Measurements from ENCODE around the gene SRPK2.
"Not testable (repeated sequence)": the region's sequence is repeated elsewhere in the genome, so short reads cannot be mapped to it uniquely, and the experiment has no call there.

The SRPK2 gene

DNA sequence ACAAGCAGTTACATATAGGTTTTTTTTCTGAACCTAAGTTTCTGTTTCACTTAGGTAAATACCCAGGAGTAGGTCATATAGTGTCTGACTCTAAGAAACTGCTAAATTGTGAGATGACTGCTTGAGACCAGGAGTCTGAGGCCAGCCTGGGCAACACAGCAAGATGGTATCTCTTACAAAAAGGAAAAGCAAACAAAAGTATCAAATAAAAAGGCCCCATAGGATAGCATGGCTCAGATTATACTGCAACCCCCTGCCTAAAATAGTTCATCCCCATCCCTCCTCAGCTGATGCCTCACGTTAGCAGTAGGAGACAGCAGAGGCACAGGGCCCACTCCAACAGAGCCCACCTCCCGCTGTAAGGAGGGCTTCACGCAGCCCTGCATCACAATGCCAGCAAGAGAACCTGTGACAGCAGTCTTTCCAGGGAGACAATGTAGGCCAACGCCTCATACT, 90.3 kb downstream of the SRPK2 start:
- Histone ChIP-seq H3K9me3 (no peaks in the 10 kb centered on the region), H3K27me3 (no peaks in the 10 kb centered on the region), H3K4me1 (no peaks in the 10 kb centered on the region), H3K36me3 (no peaks in the 10 kb centered on the region), H3K4me3 (ENCODE audit: low read depth, low read length) (no peak overlapping the region)
- DNase-seq = no peak
- TF ChIP-seq, protein P1, sequence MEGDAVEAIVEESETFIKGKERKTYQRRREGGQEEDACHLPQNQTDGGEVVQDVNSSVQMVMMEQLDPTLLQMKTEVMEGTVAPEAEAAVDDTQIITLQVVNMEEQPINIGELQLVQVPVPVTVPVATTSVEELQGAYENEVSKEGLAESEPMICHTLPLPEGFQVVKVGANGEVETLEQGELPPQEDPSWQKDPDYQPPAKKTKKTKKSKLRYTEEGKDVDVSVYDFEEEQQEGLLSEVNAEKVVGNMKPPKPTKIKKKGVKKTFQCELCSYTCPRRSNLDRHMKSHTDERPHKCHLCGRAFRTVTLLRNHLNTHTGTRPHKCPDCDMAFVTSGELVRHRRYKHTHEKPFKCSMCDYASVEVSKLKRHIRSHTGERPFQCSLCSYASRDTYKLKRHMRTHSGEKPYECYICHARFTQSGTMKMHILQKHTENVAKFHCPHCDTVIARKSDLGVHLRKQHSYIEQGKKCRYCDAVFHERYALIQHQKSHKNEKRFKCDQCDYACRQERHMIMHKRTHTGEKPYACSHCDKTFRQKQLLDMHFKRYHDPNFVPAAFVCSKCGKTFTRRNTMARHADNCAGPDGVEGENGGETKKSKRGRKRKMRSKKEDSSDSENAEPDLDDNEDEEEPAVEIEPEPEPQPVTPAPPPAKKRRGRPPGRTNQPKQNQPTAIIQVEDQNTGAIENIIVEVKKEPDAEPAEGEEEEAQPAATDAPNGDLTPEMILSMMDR (IDR thresholded peaks at IDR 0.05; ENCODE audit: low read depth, low read length) = no peak

DNA sequence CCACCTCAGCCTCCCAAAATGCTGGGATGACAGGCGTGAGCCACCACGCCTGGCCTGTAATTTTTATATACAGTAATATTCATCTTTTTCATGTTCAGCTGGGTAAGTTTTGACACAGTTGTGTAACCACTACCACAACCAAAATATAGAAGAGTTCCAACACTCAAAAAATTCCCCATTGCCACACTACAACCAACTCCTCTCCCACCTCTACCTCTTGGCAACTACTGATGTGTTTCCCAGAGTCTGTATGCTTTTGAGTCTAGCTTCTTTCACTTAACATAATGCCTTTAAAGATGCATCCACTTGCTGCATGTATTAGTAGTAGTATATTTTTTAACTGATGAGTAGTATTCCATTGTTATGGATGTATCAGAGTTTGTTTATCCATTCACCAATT, 90.7 kb downstream of the SRPK2 start:
- no peaks in the 10 kb centered on the region for H3K9me3 ChIP-seq
- TF ChIP-seq, protein P1 (IDR thresholded peaks at IDR 0.05; ENCODE audit: low read depth, low read length) = no peak
- no peaks in the 10 kb centered on the region for H3K27me3 ChIP-seq
- no peaks in the 10 kb centered on the region for H3K4me1 ChIP-seq
- DNase-seq = no peak
- no peaks in the 10 kb centered on the region for H3K36me3 ChIP-seq
- H3K4me3 ChIP-seq (ENCODE audit: low read depth, low read length) = no peak overlapping the region

DNA sequence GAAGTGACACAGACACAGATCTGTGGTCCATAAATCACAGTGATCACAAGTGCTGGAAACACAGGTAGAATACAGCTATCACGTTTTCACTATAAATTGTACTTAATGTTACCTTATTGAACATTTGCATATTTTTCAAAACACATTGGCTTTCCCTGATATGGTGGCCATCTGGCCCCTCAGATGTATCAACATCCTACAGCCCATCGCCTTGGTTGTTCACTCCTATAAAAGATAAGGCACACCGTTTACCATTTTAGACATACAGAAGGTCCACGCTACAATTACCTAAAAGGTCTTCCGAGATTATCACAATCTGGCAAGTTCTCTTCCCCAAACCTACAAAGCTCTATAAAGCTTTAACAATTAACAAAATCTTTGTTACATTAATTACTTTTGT, 91.4 kb downstream of the SRPK2 start:
- Histone ChIP-seq H3K4me3 (ENCODE audit: low read depth, low read length) (no peak overlapping the region), H3K36me3 (no peaks in the 10 kb centered on the region), H3K27me3 (no peaks in the 10 kb centered on the region), H3K9me3 (no peaks in the 10 kb centered on the region), H3K4me1 (no peaks in the 10 kb centered on the region)
- no peak for DNase-seq
- TF ChIP-seq, protein P1 (IDR thresholded peaks at IDR 0.05; ENCODE audit: low read depth, low read length) = no peak

DNA sequence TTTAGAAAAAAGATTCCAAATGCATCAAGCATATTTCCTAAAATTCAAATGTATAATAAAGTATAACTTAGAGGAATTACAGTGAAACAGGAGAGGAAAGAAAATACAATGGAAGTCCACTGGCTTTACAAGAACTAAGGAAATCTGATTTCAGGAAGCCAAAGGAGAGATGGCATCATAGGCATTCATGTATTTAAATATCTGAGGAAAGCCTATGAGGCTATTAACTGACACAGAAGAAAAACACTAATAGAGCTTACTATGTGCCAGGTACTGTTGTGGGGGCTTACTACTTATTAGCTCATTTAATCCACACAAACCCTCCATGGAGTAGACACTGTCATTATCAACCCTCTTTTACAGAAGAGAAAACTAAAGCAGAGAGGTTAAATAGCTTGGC, 92.2 kb downstream of the SRPK2 start:
- H3K4me3 ChIP-seq (ENCODE audit: low read depth, low read length) = no peak overlapping the region
- H3K4me1 ChIP-seq = no peaks in the 10 kb centered on the region
- no peak for DNase-seq
- no peaks in the 10 kb centered on the region for H3K36me3 ChIP-seq
- H3K27me3 ChIP-seq = no peaks in the 10 kb centered on the region
- TF ChIP-seq, protein P1 (IDR thresholded peaks at IDR 0.05; ENCODE audit: low read depth, low read length) = no peak
- no peaks in the 10 kb centered on the region for H3K9me3 ChIP-seq

DNA sequence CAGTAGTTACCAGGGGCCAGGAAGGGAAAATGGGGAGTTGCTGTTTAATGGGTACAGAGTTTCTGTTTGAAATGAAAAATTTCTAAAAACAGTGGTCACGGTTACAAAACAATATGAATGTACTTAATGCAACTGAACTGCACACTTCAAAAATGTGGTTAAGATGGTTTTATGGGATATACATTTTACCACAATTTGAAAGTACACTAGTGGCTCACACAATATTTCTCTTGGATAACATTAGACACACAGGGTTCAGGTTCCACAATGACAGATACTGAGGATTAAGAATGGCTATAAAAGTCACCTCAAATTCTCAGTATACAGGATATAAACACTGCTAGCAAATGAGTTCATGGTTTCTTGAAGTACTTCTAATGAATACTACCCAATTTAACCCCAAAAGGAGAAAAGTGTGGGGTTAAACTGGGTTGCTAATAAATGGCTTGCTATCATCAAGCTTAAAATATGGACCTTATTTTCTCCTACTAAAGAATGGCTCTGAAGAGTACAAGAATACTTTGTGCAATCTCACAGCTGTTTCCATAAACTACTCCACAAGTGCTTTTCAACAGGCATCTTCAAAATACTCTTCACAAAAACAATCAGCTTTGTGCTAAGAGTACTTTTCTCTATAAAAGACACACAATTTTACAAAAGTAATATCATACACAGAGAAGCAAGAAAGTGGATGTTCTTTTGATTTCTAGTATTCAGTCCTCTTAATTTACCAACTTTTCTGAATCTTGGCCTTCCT, 92.9 kb downstream of the SRPK2 start:
- no peak for DNase-seq
- Histone ChIP-seq H3K4me1 (no peaks in the 10 kb centered on the region), H3K27me3 (no peaks in the 10 kb centered on the region), H3K36me3 (no peaks in the 10 kb centered on the region), H3K4me3 (ENCODE audit: low read depth, low read length) (no peak overlapping the region), H3K9me3 (no peaks in the 10 kb centered on the region)
- TF ChIP-seq, protein P1 (IDR thresholded peaks at IDR 0.05; ENCODE audit: low read depth, low read length) = no peak

DNA sequence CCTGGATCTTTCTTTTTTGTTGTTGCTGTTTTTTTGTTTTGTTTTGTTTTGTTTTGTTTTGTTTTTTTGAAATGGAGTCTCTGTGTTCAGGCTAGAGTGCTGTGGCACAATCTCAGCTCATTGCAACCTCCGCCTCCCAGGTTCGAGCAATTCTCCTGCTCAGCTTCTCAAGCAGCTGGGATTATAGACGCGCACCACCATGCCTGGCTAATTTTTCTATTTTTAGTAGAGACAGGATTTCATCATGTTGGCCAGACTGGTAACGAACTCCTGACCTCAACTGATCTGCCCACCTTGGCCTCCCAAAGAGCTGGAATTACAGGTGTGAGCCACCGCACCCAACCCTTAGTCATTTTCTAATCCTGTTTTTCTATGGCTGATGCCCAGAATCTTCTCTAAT, 94.2 kb downstream of the SRPK2 start:
- H3K27me3 ChIP-seq; DNase-seq; H3K9me3 ChIP-seq; H3K4me1 ChIP-seq; H3K4me3 ChIP-seq (ENCODE audit: low read depth, low read length); H3K36me3 ChIP-seq: not testable (repeated sequence)
